HEK293 (cell line): Measurements from ENCODE around the gene KCNIP4.

ENCODE experiments used
- CTCF ChIA-PET: fragments of 350-600 bp; formaldehyde crosslinking; extraction: SDS; loops from one replicate; lab custom pipeline; 2021; ENCODE audit warnings: antibody characterized with exemption; lab: Yijun Ruan, JAX
- POLR2A ChIA-PET: fragments of 300-600 bp; formaldehyde crosslinking; extraction: SDS; loops from one replicate; lab custom pipeline; 2020; ENCODE audit warnings: antibody characterized with exemption, inconsistent platforms; lab: Yijun Ruan, JAX
- H3K27ac ChIP-seq: fragments of 200-500 bp; sonication (Bioruptor generic); 2 replicates; pipeline ENCODE4 v1.5.1; 2014; ENCODE audit warnings: low read depth, low read length, control low read depth, inconsistent platforms; ENCODE audit errors: extremely low read depth
- H3K36me3 ChIP-seq, 2 experiments: fragments of 200-500 bp in 1 of 2; sonication (Bioruptor generic) in 1 of 2; 1 replicate in 1 of 2; 2 replicates in 1 of 2; pipeline ENCODE4 v1.5.1; 2014 to 2017; ENCODE audit warnings: inconsistent platforms in 2 of 2, low read length in 2 of 2; ENCODE audit not compliant: control insufficient read depth in 2 of 2, insufficient read depth in 1 of 2
- H3K4me1 ChIP-seq: fragments of 200-500 bp; sonication (Bioruptor generic); 2 replicates; pipeline ENCODE4 v1.5.1; 2014; ENCODE audit warnings: mild to moderate bottlenecking, low read length, inconsistent platforms; ENCODE audit not compliant: control insufficient read depth, insufficient read depth
- H3K4me3 ChIP-seq: 2 replicates; pipeline ENCODE4 v1.5.1; 2011; ENCODE audit warnings: low read depth, mild to moderate bottlenecking, control low read depth, low read length, moderate library complexity
- H3K9me3 ChIP-seq: fragments of 200-500 bp; sonication (Bioruptor generic); 2 replicates; pipeline ENCODE4 v1.5.1; 2014; ENCODE audit warnings: low read depth, low read length, inconsistent platforms; ENCODE audit not compliant: control insufficient read depth, insufficient read depth
- CTCF ChIP-seq: fragments of 450-650 bp; formaldehyde crosslinking; IDR thresholded peaks from 2 replicates; pipeline ENCODE4 v1.5.1; 2016; ENCODE audit warnings: missing biosample characterization, missing genetic modification characterization
- KLF17 ChIP-seq: fragments of 450-650 bp; formaldehyde crosslinking; IDR thresholded peaks from 2 replicates; pipeline ENCODE4 v1.5.1; 2016; ENCODE audit warnings: missing biosample characterization, missing genetic modification characterization
- PATZ1 ChIP-seq: fragments of 450-650 bp; formaldehyde crosslinking; IDR thresholded peaks from 2 replicates; pipeline ENCODE4 v1.5.1; 2016; ENCODE audit warnings: missing biosample characterization, missing genetic modification characterization
- PRDM10 ChIP-seq: fragments of 450-650 bp; formaldehyde crosslinking; IDR thresholded peaks from 2 replicates; pipeline ENCODE4 v1.5.1; 2016; ENCODE audit warnings: missing biosample characterization, missing genetic modification characterization
- REPIN1 ChIP-seq: fragments of 450-650 bp; formaldehyde crosslinking; IDR thresholded peaks from 2 replicates; pipeline ENCODE4 v1.5.1; 2017; ENCODE audit warnings: missing biosample characterization, missing genetic modification characterization, low read depth
- TSHZ1 ChIP-seq: fragments of 450-650 bp; formaldehyde crosslinking; IDR thresholded peaks from 2 replicates; pipeline ENCODE4 v1.5.1; 2016; ENCODE audit warnings: missing biosample characterization, missing genetic modification characterization, borderline replicate concordance
- ZNF140 ChIP-seq: fragments of 450-650 bp; formaldehyde crosslinking; IDR thresholded peaks from 2 replicates; pipeline ENCODE4 v1.5.1; 2016; ENCODE audit warnings: missing biosample characterization, missing genetic modification characterization
- ZNF155 ChIP-seq: fragments of 450-650 bp; formaldehyde crosslinking; IDR thresholded peaks from 2 replicates; pipeline ENCODE4 v1.5.1; 2016; ENCODE audit warnings: missing biosample characterization, missing genetic modification characterization
- ZNF16 ChIP-seq: fragments of 450-650 bp; formaldehyde crosslinking; IDR thresholded peaks from 2 replicates; pipeline ENCODE4 v1.5.1; 2016; ENCODE audit warnings: low read depth, missing biosample characterization, missing genetic modification characterization
- ZNF169 ChIP-seq: fragments of 450-650 bp; formaldehyde crosslinking; IDR thresholded peaks from 2 replicates; pipeline ENCODE4 v1.5.1; 2016; ENCODE audit warnings: missing biosample characterization, missing genetic modification characterization
- ZNF23 ChIP-seq: fragments of 450-650 bp; formaldehyde crosslinking; IDR thresholded peaks from 2 replicates; pipeline ENCODE4 v1.5.1; 2016; ENCODE audit warnings: missing biosample characterization, missing genetic modification characterization, borderline replicate concordance
- ZNF248 ChIP-seq: fragments of 450-650 bp; formaldehyde crosslinking; IDR thresholded peaks from 2 replicates; pipeline ENCODE4 v1.5.1; 2017; ENCODE audit warnings: missing biosample characterization, missing genetic modification characterization
- ZNF433 ChIP-seq: fragments of 450-650 bp; formaldehyde crosslinking; IDR thresholded peaks from 2 replicates; pipeline ENCODE4 v1.5.1; 2016; ENCODE audit warnings: missing biosample characterization, missing genetic modification characterization, low read depth
- ZNF513 ChIP-seq: fragments of 450-650 bp; IDR thresholded peaks from 2 replicates; pipeline ENCODE4 v1.5.1; 2018; ENCODE audit warnings: missing biosample characterization, missing genetic modification characterization
- ZNF514 ChIP-seq: fragments of 450-650 bp; formaldehyde crosslinking; IDR thresholded peaks from 2 replicates; pipeline ENCODE4 v1.5.1; 2016; ENCODE audit warnings: missing biosample characterization, missing genetic modification characterization
- ZNF529 ChIP-seq: fragments of 450-650 bp; formaldehyde crosslinking; IDR thresholded peaks from 2 replicates; pipeline ENCODE4 v1.5.1; 2017; ENCODE audit warnings: missing genetic modification characterization, missing biosample characterization; ENCODE audit not compliant: insufficient replicate concordance
- ZNF544 ChIP-seq: fragments of 450-650 bp; formaldehyde crosslinking; IDR thresholded peaks from 2 replicates; pipeline ENCODE4 v1.5.0; 2017; ENCODE audit warnings: missing biosample characterization, missing genetic modification characterization
- ZNF670 ChIP-seq: fragments of 450-650 bp; formaldehyde crosslinking; IDR thresholded peaks from 2 replicates; pipeline ENCODE4 v1.5.1; 2016; ENCODE audit warnings: missing biosample characterization, missing genetic modification characterization, low read depth
- ZSCAN23 ChIP-seq: fragments of 450-650 bp; formaldehyde crosslinking; IDR thresholded peaks from 2 replicates; pipeline ENCODE4 v1.5.1; 2016; ENCODE audit warnings: missing biosample characterization, missing genetic modification characterization

The KCNIP4 gene

GRCh38 chr4:21709761-21710160 lies 238.8 kb downstream of the KCNIP4 start:
- H3K27ac ChIP-seq = no peak overlapping the region
- no peak for TF ChIP-seq ZNF248 (tag by site-specific recombination)
- no peak for TF ChIP-seq ZSCAN23 (tag by site-specific recombination)
- TF ChIP-seq ZNF23 (tag by site-specific recombination) = no peak
- no peak for TF ChIP-seq CTCF (tag by site-specific recombination)
- no peak for TF ChIP-seq PATZ1 (tag by site-specific recombination)
- TF ChIP-seq TSHZ1 (tag by site-specific recombination) = no peak
- no peak for TF ChIP-seq KLF17
- TF ChIP-seq ZNF140 (tag by site-specific recombination) = no peak
- TF ChIP-seq PRDM10 (tag by site-specific recombination) = no peak
- TF ChIP-seq ZNF433 (tag by site-specific recombination) = no peak
- no peak for TF ChIP-seq ZNF155
- no peak for TF ChIP-seq ZNF16 (tag by site-specific recombination)
- TF ChIP-seq, all 188 proteins: peak for 0
- CTCF ChIA-PET = no interaction called here
- H3K4me3 ChIP-seq = no peak overlapping the region
- H3K36me3 ChIP-seq = no peaks in the 10 kb centered on the region
- H3K4me1 ChIP-seq = no peaks in the 10 kb centered on the region
- POLR2A ChIA-PET = no interaction called here
- H3K9me3 ChIP-seq = no peaks in the 10 kb centered on the region

GRCh38 chr4:21709031-21709430 lies 239.5 kb downstream of the KCNIP4 start:
- no peak overlapping the region for H3K27ac ChIP-seq
- ChIA-PET POLR2A (no interaction called here), CTCF (no interaction called here)
- no peak overlapping the region for H3K4me3 ChIP-seq
- no peaks in the 10 kb centered on the region for H3K36me3 ChIP-seq
- no peaks in the 10 kb centered on the region for H3K9me3 ChIP-seq
- no peaks in the 10 kb centered on the region for H3K4me1 ChIP-seq
- TF ChIP-seq ZNF670 (no peak), REPIN1 (tag by site-specific recombination) (no peak), ZNF169 (tag by site-specific recombination) (no peak), ZNF514 (tag by site-specific recombination) (no peak), ZNF513 (no peak), ZNF529 (no peak), PATZ1 (tag by site-specific recombination) (no peak), ZNF544 (no peak)
